Heart left ventricle (tissue), 16 donors: ENCODE data around the gene PRDX5. TPM values are rescaled to one million over a fixed set of nuclear protein-coding genes. Genes with fewer than 3 reads are reported as not detected.

Experiments used
- ATAC-seq, 4 donors: fragments of 200-7000 bp; cut with Tn5 transposase; one replicate each; pipeline ENCODE4 v1.9.1; 2020 to 2022; ENCODE audit warnings: moderate library complexity in 4 of 4, mild to moderate bottlenecking in 3 of 4, moderate number of reproducible peaks in 1 of 4
- DNase-seq, 5 donors: peaks; one replicate each; pipeline ENCODE4 v3.0.0-alpha.2; 2020
- H3K27ac ChIP-seq, 12 donors: fragments of 200-600 bp; sonication (generic) in 4 of 12; one replicate each; pipeline versions ENCODE4 v1.5.0 to v1.8.0; 2016 to 2022; ENCODE audit warnings: mild to moderate bottlenecking in 2 of 12
- H3K27me3 ChIP-seq, 9 donors: fragments of 200-600 bp; sonication (generic) in 2 of 9; one replicate each; pipeline versions ENCODE4 v1.5.1 to v1.8.0; 2016 to 2022; ENCODE audit warnings: mild to moderate bottlenecking in 3 of 9
- H3K36me3 ChIP-seq, 9 donors: fragments of 200-600 bp; sonication (generic) in 2 of 9; one replicate each; pipeline versions ENCODE4 v1.5.0 to v1.8.0; 2018 to 2022; ENCODE audit warnings: mild to moderate bottlenecking in 2 of 9
- H3K4me1 ChIP-seq, 12 donors: fragments of 200-600 bp; sonication (generic) in 4 of 12; one replicate each; pipeline versions ENCODE4 v1.5.0 to v1.8.0; 2016 to 2022; ENCODE audit warnings: mild to moderate bottlenecking in 3 of 12
- H3K4me3 ChIP-seq, 12 donors: fragments of 200-600 bp; sonication (generic) in 4 of 12; one replicate each; pipeline versions ENCODE4 v1.5.0 to v1.8.0; 2017 to 2022; ENCODE audit warnings: mild to moderate bottlenecking in 9 of 12, moderate library complexity in 4 of 12
- H3K9me3 ChIP-seq, 12 donors: fragments of 200-600 bp; sonication (generic) in 4 of 12; one replicate each; pipeline versions ENCODE4 v1.5.0 to v1.8.0; 2016 to 2022; ENCODE audit warnings: mild to moderate bottlenecking in 1 of 12
- POLR2A ChIP-seq, 2 donors: fragments of 450-650 bp; IDR thresholded peaks; one replicate each; pipeline ENCODE4 v1.6.1; 2017; ENCODE audit warnings: antibody characterized with exemption in 2 of 2, mild to moderate bottlenecking in 2 of 2, moderate library complexity in 2 of 2
- WGBS, 4 donors: extraction: QIAGEN DNeasy Blood & Tissue Kit in 2 of 4; methylation state at CpG; one replicate each; pipeline versions ENCODE4 v1.1.5 to v1.1.7; 2013 to 2018; 5-methylcytosine and 5-hydroxymethylcytosine counted together
- intact Hi-C, 10 donors: fragments of 100-400 bp; cut with DNase I; formaldehyde crosslinking; loops; one replicate each; pipeline versions ENCODE4 v1.11.1 to v1.14.2; 2022
- polyA plus RNA-seq, 2 donors: library from polyadenylated mRNA; stranded (reverse); fragments of 200-250 nt; gene quantifications; one replicate each; pipeline ENCODE4 v1.2.3, GENCODE V29; 2013
- total RNA-seq, 9 donors: library from RNA; depleted of rRNA in 2 of 9; stranded (reverse); fragments of >200 nt in 2 of 9; fragmentation: NEBNext Ultra II Directional in 3 of 9; extraction: Animal tissue kit (Norgen Biotek cat#: 25700) in 3 of 9; gene quantifications; one replicate each; pipeline versions ENCODE4 v1.1.0 to v1.2.4, GENCODE V29; 2016 to 2023
- TF ChIP-seq, protein P1 (sequence below), 12 donors: fragments of 200-600 bp; sonication (generic) in 4 of 12; IDR thresholded peaks; one replicate each; pipeline versions ENCODE4 v1.5.0 to v1.8.0; 2018 to 2022; ENCODE audit warnings: antibody characterized with exemption in 12 of 12, mild to moderate bottlenecking in 5 of 12
- donor health status: ischemic (EF 13 %, LVEDD 7.1; RV severe dilation, severe dysfunction).
- donor health status: healthy with polysubstance abuse.
- donor health status: DM: no; HTN: yes; CAD: no.
- donor health status: DM: no; HTN: no; CAD: no.
- donor health status: ischemic (EF 25% LVEDD 6.9; RV normal size, moderate dysfunction).
- donor health status: ischemic (EF 25% LVEDD 5.7; RV mildly dilated, moderate dysfunction).
- donor health status: healthy.
- donor health status: DM: yes; HTN: yes; CAD: no.
- donor health status: ischemic (EF 35%, LVEDD 5.7; RV mildly dilated, moderate dysfunction).
- donor health status: nonischemic (EF 11% LVEDD 7.7; RV severe dilation, severe dysfunction).
- donor health status: DM: yes; HTN: yes; CAD: no.
- donor health status: PGD.
- donor health status: ischemic (EF 29% LVEDD 5.4; RV normal size, mild dysfunction).
- donor health status: nonischemic (EF 23%, LVEDD 6.1; RV moderate dilation, normal function).

The PRDX5 gene
- total and polyA plus RNA-seq, 11 donors = 220 to 882 (median 294) TPM

DNA sequence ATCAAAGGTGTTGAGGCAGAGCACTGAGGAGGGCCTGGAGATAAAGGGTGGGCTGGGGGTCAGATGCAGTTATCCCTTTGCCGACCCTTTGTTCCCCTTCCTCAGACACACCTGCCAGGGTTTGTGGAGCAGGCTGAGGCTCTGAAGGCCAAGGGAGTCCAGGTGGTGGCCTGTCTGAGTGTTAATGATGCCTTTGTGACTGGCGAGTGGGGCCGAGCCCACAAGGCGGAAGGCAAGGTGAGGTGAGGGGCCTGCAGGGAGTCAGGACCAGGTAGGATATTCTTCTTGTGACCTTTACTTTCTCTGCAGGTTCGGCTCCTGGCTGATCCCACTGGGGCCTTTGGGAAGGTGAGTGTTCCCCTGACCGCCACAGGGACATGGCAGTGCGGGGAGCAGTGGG is 2.6 kb downstream of the PRDX5 start:
- H3K27me3 ChIP-seq = no peaks in the 10 kb centered on the region
- DNase-seq (no peak), ATAC-seq (no peak)
- peaks cover 0 to 31% (median 18%) of the 10 kb centered on the region in 9 donors for H3K36me3 ChIP-seq
- H3K9me3 ChIP-seq = no peaks in the 10 kb centered on the region
- 92 to 96% (median 96%) methylated on average over 7 of the region's 7 CpGs for WGBS, 4 donors
- H3K27ac ChIP-seq = no peak overlapping the region
- intact Hi-C loops = no loop called here
- no peak overlapping the region for H3K4me3 ChIP-seq
- H3K4me1 ChIP-seq = peaks cover 0 to 26% (median 17%) of the 10 kb centered on the region in 12 donors
- TF ChIP-seq, protein P1, sequence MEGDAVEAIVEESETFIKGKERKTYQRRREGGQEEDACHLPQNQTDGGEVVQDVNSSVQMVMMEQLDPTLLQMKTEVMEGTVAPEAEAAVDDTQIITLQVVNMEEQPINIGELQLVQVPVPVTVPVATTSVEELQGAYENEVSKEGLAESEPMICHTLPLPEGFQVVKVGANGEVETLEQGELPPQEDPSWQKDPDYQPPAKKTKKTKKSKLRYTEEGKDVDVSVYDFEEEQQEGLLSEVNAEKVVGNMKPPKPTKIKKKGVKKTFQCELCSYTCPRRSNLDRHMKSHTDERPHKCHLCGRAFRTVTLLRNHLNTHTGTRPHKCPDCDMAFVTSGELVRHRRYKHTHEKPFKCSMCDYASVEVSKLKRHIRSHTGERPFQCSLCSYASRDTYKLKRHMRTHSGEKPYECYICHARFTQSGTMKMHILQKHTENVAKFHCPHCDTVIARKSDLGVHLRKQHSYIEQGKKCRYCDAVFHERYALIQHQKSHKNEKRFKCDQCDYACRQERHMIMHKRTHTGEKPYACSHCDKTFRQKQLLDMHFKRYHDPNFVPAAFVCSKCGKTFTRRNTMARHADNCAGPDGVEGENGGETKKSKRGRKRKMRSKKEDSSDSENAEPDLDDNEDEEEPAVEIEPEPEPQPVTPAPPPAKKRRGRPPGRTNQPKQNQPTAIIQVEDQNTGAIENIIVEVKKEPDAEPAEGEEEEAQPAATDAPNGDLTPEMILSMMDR (IDR thresholded peaks at IDR 0.05) = no peak
- TF ChIP-seq POLR2A (IDR thresholded peaks at IDR 0.05) = no peak

DNA sequence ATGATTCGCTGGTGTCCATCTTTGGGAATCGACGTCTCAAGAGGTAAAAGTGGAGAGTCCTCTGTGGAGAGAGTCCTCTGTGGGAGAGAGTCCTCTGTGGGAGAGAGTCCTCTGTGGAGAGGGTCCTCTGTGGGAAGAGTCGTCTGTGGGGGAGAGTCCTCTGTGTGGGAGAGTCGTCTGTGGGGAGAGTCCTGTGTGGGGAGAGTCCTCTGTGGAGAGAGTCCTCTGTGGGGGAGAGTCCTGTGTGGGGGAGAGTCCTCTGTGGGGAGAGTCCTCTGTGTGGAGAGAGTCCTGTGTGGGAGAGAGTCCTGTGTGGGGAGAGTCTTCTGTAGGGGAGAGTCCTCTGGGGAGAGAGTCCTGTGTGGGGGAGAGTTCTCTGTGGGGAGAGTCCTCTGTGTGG is 3.1 kb downstream of the PRDX5 start:
- H3K27me3 ChIP-seq = no peaks in the 10 kb centered on the region
- intact Hi-C loops = no loop called here
- H3K9me3 ChIP-seq = no peaks in the 10 kb centered on the region
- peaks cover 0 to 27% (median 14%) of the 10 kb centered on the region in 9 donors for H3K36me3 ChIP-seq
- no peak for DNase-seq
- 82 to 89% (median 87%) methylated on average over 5 of the region's 5 CpGs for WGBS, 4 donors
- ATAC-seq = no peak
- H3K27ac ChIP-seq = no peak overlapping the region
- TF ChIP-seq, protein P1 (IDR thresholded peaks at IDR 0.05) = no peak
- TF ChIP-seq POLR2A (IDR thresholded peaks at IDR 0.05) = no peak
- no peak overlapping the region for H3K4me3 ChIP-seq
- peaks cover 0 to 25% (median 17%) of the 10 kb centered on the region in 12 donors for H3K4me1 ChIP-seq

DNA sequence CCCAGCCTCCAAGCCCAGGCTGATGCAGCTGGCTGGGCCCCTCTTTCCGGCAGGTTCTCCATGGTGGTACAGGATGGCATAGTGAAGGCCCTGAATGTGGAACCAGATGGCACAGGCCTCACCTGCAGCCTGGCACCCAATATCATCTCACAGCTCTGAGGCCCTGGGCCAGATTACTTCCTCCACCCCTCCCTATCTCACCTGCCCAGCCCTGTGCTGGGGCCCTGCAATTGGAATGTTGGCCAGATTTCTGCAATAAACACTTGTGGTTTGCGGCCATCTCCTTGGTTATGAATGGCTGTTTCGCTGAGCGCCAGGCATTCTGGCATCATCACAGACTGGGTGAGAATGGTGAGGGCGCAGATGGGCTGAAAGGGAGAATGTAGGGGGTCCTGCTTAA is 3.6 kb downstream of the PRDX5 start:
- WGBS, 4 donors = 92 to 97% (median 94%) methylated on average over 5 of the region's 5 CpGs

DNA sequence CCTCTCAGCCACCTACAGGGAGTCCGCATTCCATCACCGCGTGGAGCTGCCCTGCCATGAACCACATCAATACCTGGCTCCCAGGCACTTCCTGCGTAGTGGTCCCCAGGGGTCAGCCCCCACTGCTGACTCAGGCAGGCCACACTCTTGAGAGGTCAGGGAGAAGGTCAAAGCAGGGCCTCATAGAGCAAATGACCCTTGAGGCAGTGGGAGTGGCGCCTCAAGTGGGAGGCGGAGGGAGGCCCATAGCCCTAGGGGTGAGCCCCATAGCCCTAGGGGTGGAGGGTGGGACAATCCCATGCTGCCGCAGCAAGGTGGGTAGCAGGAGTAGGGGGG is 5.0 kb downstream of the PRDX5 start:
- Histone ChIP-seq H3K4me1 (peaks cover 0 to 14% (median 8%) of the 10 kb centered on the region in 12 donors), H3K36me3 (peaks cover 0 to 24% (median 10%) of the 10 kb centered on the region in 9 donors), H3K4me3 (no peak overlapping the region), H3K9me3 (peaks cover 0 to 5% (median 0%) of the 10 kb centered on the region in 12 donors), H3K27me3 (no peaks in the 10 kb centered on the region), H3K27ac (no peak overlapping the region)
- intact Hi-C loops = no loop called here
- TF ChIP-seq POLR2A (IDR thresholded peaks at IDR 0.05) = no peak
- TF ChIP-seq, protein P1 (IDR thresholded peaks at IDR 0.05) = no peak
- DNase-seq (no peak), ATAC-seq (no peak)
- WGBS, 4 donors = 82 to 98% (median 86%) methylated on average over 4 to 7 of the region's 7 CpGs

More for the DNA sequence above, 3.6 kb downstream of the PRDX5 start:
- TF ChIP-seq, protein P1 (IDR thresholded peaks at IDR 0.05) = no peak
- TF ChIP-seq POLR2A (IDR thresholded peaks at IDR 0.05) = no peak
- Histone ChIP-seq H3K27me3 (no peaks in the 10 kb centered on the region), H3K4me3 (no peak overlapping the region), H3K27ac (no peak overlapping the region), H3K9me3 (no peaks in the 10 kb centered on the region), H3K4me1 (peaks cover 0 to 20% (median 14%) of the 10 kb centered on the region in 12 donors), H3K36me3 (peaks cover 0 to 24% (median 10%) of the 10 kb centered on the region in 9 donors)
- DNase-seq = no peak
- ATAC-seq = no peak
- intact Hi-C loops = no loop called here
